K562 (cell line): ENCODE results near the gene MIEN1. TPM values are rescaled to one million over a fixed set of nuclear protein-coding genes. Genes with fewer than 3 reads are reported as not detected.

Experiments used
- ATAC-seq: fragments of 200-7000 bp; cut with Tn5 transposase; 3 replicates; pipeline ENCODE4 v1.9.1; 2020; ENCODE audit warnings: moderate library complexity
- BruUV-seq: library from RNA; stranded (reverse); fragments of 400-500 nt; replicated peaks from 2 replicates; lab custom pipeline; 2021; lab: Mats Ljungman, UMichigan
- CTCF ChIA-PET: fragments of 300-600 bp; formaldehyde crosslinking; extraction: SDS; loops from one replicate; lab custom pipeline; 2021; ENCODE audit warnings: low intra/inter-chr PET ratio; lab: Yijun Ruan, JAX
- POLR2A ChIA-PET: fragments of 300-600, 350-650 bp; sonication (Branson Sonifier 250); formaldehyde crosslinking; extraction: SDS; loops from one replicate; lab custom pipeline; 2021; ENCODE audit warnings: antibody characterized with exemption, inconsistent platforms; lab: Yijun Ruan, JAX
- DNase-seq, 4 experiments: peaks; one replicate each; pipeline versions ENCODE4 v3.0.0 to v3.0.0-alpha.2; 2011 to 2018; ENCODE audit warnings: low spot score in 3 of 4, mixed read lengths in 3 of 4; ENCODE audit errors: extremely low read depth in 1 of 4
- FAIRE-seq: peaks from 2 replicates; lab custom pipeline; 2011; peaks lifted over from hg19 to GRCh38; lab: Jason Lieb, UNC
- H2AFZ ChIP-seq: 2 replicates; pipeline ENCODE4 v1.6.0; 2011; ENCODE audit warnings: low read depth, low read length, control low read depth, inconsistent platforms
- H3K27ac ChIP-seq: fragments of 200-600 bp; 3 replicates; pipeline ENCODE4 v1.8.0; 2011; ENCODE audit warnings: low read depth, mild to moderate bottlenecking, control low read depth, inconsistent platforms, low read length, moderate library complexity, mixed read lengths; ENCODE audit errors: extremely low read depth
- H3K27me3 ChIP-seq, 2 experiments: fragments of 300-600 bp in 1 of 2; 2 replicates in 1 of 2; 3 replicates in 1 of 2; pipeline versions ENCODE4 v1.6.0 to v1.8.0; 2011; ENCODE audit warnings: inconsistent platforms in 2 of 2, low read length in 2 of 2, mild to moderate bottlenecking in 1 of 2, mixed read lengths in 1 of 2, moderate library complexity in 1 of 2; ENCODE audit not compliant: control insufficient read depth in 2 of 2, insufficient read depth in 2 of 2
- H3K36me3 ChIP-seq: fragments of 300-600 bp; 3 replicates; pipeline ENCODE4 v1.8.0; 2011; ENCODE audit warnings: mild to moderate bottlenecking, low read length, inconsistent platforms; ENCODE audit not compliant: control insufficient read depth, insufficient read depth
- H3K4me1 ChIP-seq, 2 experiments: fragments of 200-600 bp in 1 of 2; replicated peaks in 1 of 2; 2 replicates in 1 of 2; 3 replicates in 1 of 2; pipeline versions ENCODE4 v1.5.1 to v1.8.0; 2011; ENCODE audit warnings: inconsistent platforms in 2 of 2, low read length in 2 of 2, mild to moderate bottlenecking in 1 of 2, mixed read lengths in 1 of 2, moderate library complexity in 1 of 2; ENCODE audit not compliant: control insufficient read depth in 2 of 2, insufficient read depth in 2 of 2
- H3K4me2 ChIP-seq: 2 replicates; pipeline ENCODE4 v1.6.1; 2011; ENCODE audit warnings: low read length, control low read depth, inconsistent platforms, mixed read lengths; ENCODE audit not compliant: insufficient read depth
- H3K4me3 ChIP-seq: fragments of 200-600 bp; sonication (generic), shearing (Covaris generic); 2 replicates; pipeline ENCODE4 v1.5.1; 2016; ENCODE audit warnings: control low read depth, inconsistent platforms
- H3K79me2 ChIP-seq: fragments of 200-600 bp; 3 replicates; pipeline ENCODE4 v1.8.0; 2011; ENCODE audit warnings: low read length, inconsistent platforms; ENCODE audit not compliant: control insufficient read depth, insufficient read depth
- H3K9ac ChIP-seq, 2 experiments: 2 replicates each; pipeline versions ENCODE4 v1.6.0 to v1.6.1; 2011; ENCODE audit warnings: low read depth in 2 of 2, low read length in 2 of 2, control low read depth in 1 of 2, inconsistent platforms in 1 of 2, mild to moderate bottlenecking in 1 of 2, mixed read lengths in 1 of 2; ENCODE audit not compliant: insufficient read depth in 1 of 2
- H3K9me1 ChIP-seq: one replicate; pipeline ENCODE4 v1.6.0; 2011; ENCODE audit warnings: inconsistent platforms, mild to moderate bottlenecking, low read length, moderate library complexity; ENCODE audit not compliant: control insufficient read depth, insufficient read depth
- H3K9me3 ChIP-seq: replicated peaks from 2 replicates; pipeline ENCODE4 v1.5.1; 2011; ENCODE audit warnings: low read depth, low read length, inconsistent platforms; ENCODE audit not compliant: control insufficient read depth, insufficient read depth
- H4K20me1 ChIP-seq: replicated peaks from 2 replicates; pipeline ENCODE4 v1.6.1; 2011; ENCODE audit warnings: low read length, inconsistent platforms, mixed read lengths; ENCODE audit not compliant: control insufficient read depth, insufficient read depth
- BACH1 ChIP-seq: fragments of 200-800 bp; sonication (Bioruptor generic); IDR thresholded peaks from 2 replicates; pipeline ENCODE4 v1.6.1; 2016; ENCODE audit warnings: missing genetic modification characterization, missing compliant biosample characterization
- FIP1L1 ChIP-seq: fragments of 200-400 bp; formaldehyde crosslinking; IDR thresholded peaks from 2 replicates; pipeline ENCODE4 v1.6.1; 2018; ENCODE audit warnings: mild to moderate bottlenecking, low read depth, low read length; ENCODE audit not compliant: poor library complexity, severe bottlenecking
- JUN ChIP-seq, 2 experiments: sonication (generic) in 1 of 2; formaldehyde crosslinking in 1 of 2; IDR thresholded peaks; 2 replicates each; pipeline versions ENCODE4 v1.6.1 to v1.8.0; 2012 to 2022; ENCODE audit warnings: borderline replicate concordance in 2 of 2, mild to moderate bottlenecking in 2 of 2, improper control_type of control experiment in 1 of 2, low read depth in 1 of 2, low read length in 1 of 2, missing genetic modification reagents in 1 of 2
- KDM5B ChIP-seq: fragments of 200-600 bp; sonication (generic); IDR thresholded peaks from 2 replicates; pipeline ENCODE4 v1.6.1; 2012; ENCODE audit warnings: low read depth, mild to moderate bottlenecking, moderate library complexity, low read length, control low read depth, inconsistent platforms; ENCODE audit not compliant: insufficient replicate concordance
- MED1 ChIP-seq: sonication (generic); formaldehyde crosslinking; IDR thresholded peaks from 2 replicates; pipeline ENCODE4 v1.8.1; 2023; ENCODE audit warnings: missing genetic modification reagents, borderline replicate concordance
- MTA2 ChIP-seq: fragments of 450-650 bp; IDR thresholded peaks from 2 replicates; pipeline ENCODE4 v1.6.1; 2016; ENCODE audit warnings: low read depth
- MTA3 ChIP-seq: fragments of 450-650 bp; formaldehyde crosslinking; IDR thresholded peaks from 2 replicates; pipeline ENCODE4 v1.6.1; 2017; ENCODE audit warnings: mild to moderate bottlenecking, borderline replicate concordance
- NONO ChIP-seq, 2 experiments: fragments of 200-400 bp in 1 of 2; fragments of 450-650 bp in 1 of 2; formaldehyde crosslinking in 1 of 2; IDR thresholded peaks; 2 replicates each; pipeline ENCODE4 v1.6.1; 2017; ENCODE audit warnings: low read depth in 2 of 2, mild to moderate bottlenecking in 2 of 2, moderate library complexity in 2 of 2, low read length in 1 of 2
- ZBTB17 ChIP-seq: fragments of 450-650 bp; formaldehyde crosslinking; IDR thresholded peaks from 2 replicates; pipeline ENCODE4 v1.4.0; 2020; ENCODE audit warnings: mild to moderate bottlenecking
- WGBS: fragments of 100-300 bp; shearing (Covaris generic); methylation state at CpG from one replicate; pipeline ENCODE4 v1.1.6; 2016; ENCODE audit warnings: low coverage, mixed read lengths; ENCODE audit not compliant: insufficient coverage; ENCODE audit errors: missing lambda C conversion rate; 5-methylcytosine and 5-hydroxymethylcytosine counted together
- in situ Hi-C: fragments of 300-500 bp; cut with MboI; formaldehyde crosslinking; loops from 4 replicates; pipeline ENCODE4 v1.15.0; 2018; ENCODE audit warnings: inconsistent platforms, mixed read lengths
- intact Hi-C: fragments of 100-400 bp; cut with micrococcal nuclease; formaldehyde crosslinking; loops from 2 replicates; pipeline ENCODE4 v1.14.2; 2022
- polyA plus RNA-seq, 8 experiments: library from polyadenylated mRNA; depleted of rRNA in 4 of 8; stranded (reverse) in 5 of 8; unstranded in 3 of 8; fragments of >200 nt; fragmentation: Nextera tagmentation in 2 of 8; fragmentation: Illumina TruSeq in 1 of 8; extraction: Ambion mirVana in 2 of 8; extraction: Trizol in 1 of 8; gene quantifications; 2 replicates each; pipeline versions ENCODE4 v1.2.1 to v1.2.3, GENCODE V29; 2011 to 2014; ENCODE audit warnings: inconsistent platforms in 1 of 8, missing spikeins in 1 of 8
- total RNA-seq, 7 experiments: library from RNA; depleted of rRNA in 6 of 7; stranded (reverse); fragments of >200 nt in 6 of 7; fragmentation: Illumina TruSeq in 2 of 7; extraction: Trizol in 2 of 7; gene quantifications; 2 replicates each; pipeline versions ENCODE4 v1.2.1 to v1.2.3, GENCODE V29; 2011 to 2021; ENCODE audit warnings: low replicate concordance in 1 of 7
- TF ChIP-seq, protein P1 (sequence below): fragments of 250-450 bp; sonication (Bioruptor Pico); IDR thresholded peaks from 2 replicates; pipeline ENCODE4 v1.8.0; 2021; ENCODE audit warnings: moderate library complexity, mild to moderate bottlenecking, inconsistent platforms
- TF ChIP-seq, protein P2 (sequence below): fragments of 250-450 bp; sonication (Bioruptor Pico); IDR thresholded peaks from 2 replicates; pipeline ENCODE4 v1.8.0; 2022; ENCODE audit warnings: moderate library complexity, mild to moderate bottlenecking, inconsistent platforms
- TF ChIP-seq, protein P3 (sequence below): fragments of 450-650 bp; IDR thresholded peaks from 2 replicates; pipeline ENCODE4 v1.6.1; 2016; ENCODE audit warnings: missing biosample characterization, missing genetic modification characterization

The MIEN1 gene
- total and polyA plus RNA-seq, 9 of the 15 experiments (the other 6 are each of a cell fraction or from before 2014, with no cell fraction given), result 61.3 to 142 (median 78.9) TPM

DNA sequence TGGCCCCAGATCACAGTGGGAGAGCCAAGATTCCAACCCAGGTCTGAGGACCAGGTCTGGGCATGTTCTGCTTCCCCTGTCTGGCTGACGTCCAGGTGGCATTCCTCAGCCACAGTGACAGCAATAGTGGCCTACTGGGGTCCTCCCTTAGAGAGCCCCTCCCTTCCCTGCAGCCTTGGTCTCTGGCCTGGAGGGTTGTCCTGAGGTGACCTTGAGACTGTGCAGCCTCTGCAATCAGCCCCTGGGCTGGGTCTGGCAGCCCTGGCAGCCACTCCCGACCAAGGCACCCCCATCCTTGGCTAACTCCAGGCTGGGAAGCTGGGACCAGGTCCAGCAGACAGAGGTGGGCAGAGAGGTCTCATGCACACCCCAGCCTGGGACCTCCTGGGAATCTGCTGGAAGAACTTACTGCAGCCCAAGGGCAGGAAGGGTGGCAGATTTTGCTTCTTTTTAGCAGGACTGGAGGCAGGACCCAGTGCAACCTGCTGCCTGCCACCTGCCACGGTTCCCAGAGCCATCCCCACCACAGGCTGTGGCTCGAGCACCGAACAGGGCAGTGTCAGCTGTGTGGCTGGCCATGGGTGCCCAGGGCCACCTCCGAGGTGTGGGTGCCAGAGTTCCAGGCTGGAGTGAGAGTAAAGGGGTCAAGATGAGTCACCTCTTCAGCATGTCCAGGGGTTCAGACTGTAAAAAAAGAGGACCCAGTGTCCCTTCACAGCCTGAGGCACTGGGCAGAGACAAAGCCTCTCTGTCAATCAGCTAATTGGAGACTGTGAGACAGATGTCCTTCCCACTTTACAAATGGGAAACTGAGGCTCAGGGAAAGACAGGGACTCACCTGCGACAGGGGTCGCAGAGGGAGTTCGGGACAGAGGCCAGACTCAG lies 20.0 kb upstream of the MIEN1 start:
- H3K9me1 ChIP-seq, result no peaks in the 10 kb centered on the region
- ATAC-seq, result no peak
- FAIRE-seq, result no peak
- no peaks in the 10 kb centered on the region for H3K27me3 ChIP-seq
- peaks cover 9 to 49% of the 10 kb centered on the region in 2 experiments; a peak in 4 of 5 replicates for H3K4me1 ChIP-seq
- H3K79me2 ChIP-seq, result no peaks in the 10 kb centered on the region
- WGBS, result 36% methylated on average over 7 of the region's 9 CpGs
- no peaks in the 10 kb centered on the region for H3K36me3 ChIP-seq
- in situ Hi-C loops (no loop called here), intact Hi-C loops (loop anchor here (5.0 kb wide), 1 partner anchor 78 kb away; no protein-coding TSS in a partner anchor)
- no peak for TF ChIP-seq ZBTB17
- no peak for TF ChIP-seq KDM5B
- no peak for TF ChIP-seq MTA3
- TF ChIP-seq MED1, result no peak
- no peak for TF ChIP-seq JUN (IDR thresholded peaks at IDR 0.05; ENCODE audit: borderline replicate concordance, low read depth, low read length)
- no peak for TF ChIP-seq JUN (CRISPR knock-in tag; IDR thresholded peaks at IDR 0.05; ENCODE audit: borderline replicate concordance)
- no peak for TF ChIP-seq NONO (IDR thresholded peaks at IDR 0.05; ENCODE audit: low read depth in 2 of 2, low read length in 1 of 2)
- TF ChIP-seq, protein P1, sequence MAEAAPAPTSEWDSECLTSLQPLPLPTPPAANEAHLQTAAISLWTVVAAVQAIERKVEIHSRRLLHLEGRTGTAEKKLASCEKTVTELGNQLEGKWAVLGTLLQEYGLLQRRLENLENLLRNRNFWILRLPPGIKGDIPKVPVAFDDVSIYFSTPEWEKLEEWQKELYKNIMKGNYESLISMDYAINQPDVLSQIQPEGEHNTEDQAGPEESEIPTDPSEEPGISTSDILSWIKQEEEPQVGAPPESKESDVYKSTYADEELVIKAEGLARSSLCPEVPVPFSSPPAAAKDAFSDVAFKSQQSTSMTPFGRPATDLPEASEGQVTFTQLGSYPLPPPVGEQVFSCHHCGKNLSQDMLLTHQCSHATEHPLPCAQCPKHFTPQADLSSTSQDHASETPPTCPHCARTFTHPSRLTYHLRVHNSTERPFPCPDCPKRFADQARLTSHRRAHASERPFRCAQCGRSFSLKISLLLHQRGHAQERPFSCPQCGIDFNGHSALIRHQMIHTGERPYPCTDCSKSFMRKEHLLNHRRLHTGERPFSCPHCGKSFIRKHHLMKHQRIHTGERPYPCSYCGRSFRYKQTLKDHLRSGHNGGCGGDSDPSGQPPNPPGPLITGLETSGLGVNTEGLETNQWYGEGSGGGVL, result no peak
- TF ChIP-seq, protein P2, sequence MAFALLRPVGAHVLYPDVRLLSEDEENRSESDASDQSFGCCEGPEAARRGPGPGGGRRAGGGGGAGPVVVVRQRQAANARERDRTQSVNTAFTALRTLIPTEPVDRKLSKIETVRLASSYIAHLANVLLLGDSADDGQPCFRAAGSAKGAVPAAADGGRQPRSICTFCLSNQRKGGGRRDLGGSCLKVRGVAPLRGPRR, result no peak
- no peak for TF ChIP-seq BACH1 (tag)
- no peak for TF ChIP-seq MTA2
- TF ChIP-seq, protein P3, sequence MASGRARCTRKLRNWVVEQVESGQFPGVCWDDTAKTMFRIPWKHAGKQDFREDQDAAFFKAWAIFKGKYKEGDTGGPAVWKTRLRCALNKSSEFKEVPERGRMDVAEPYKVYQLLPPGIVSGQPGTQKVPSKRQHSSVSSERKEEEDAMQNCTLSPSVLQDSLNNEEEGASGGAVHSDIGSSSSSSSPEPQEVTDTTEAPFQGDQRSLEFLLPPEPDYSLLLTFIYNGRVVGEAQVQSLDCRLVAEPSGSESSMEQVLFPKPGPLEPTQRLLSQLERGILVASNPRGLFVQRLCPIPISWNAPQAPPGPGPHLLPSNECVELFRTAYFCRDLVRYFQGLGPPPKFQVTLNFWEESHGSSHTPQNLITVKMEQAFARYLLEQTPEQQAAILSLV (tag), result no peak
- TF ChIP-seq FIP1L1, result no peak
- H4K20me1 ChIP-seq, result no peaks in the 10 kb centered on the region
- H3K9ac ChIP-seq, result peak overlapping the region in 1 of 2 experiments; percentile 76; a peak in 2 of 4 replicates
- H3K4me3 ChIP-seq, result no peak overlapping the region
- H3K27ac ChIP-seq, result no peak overlapping the region
- ChIA-PET CTCF (no interaction called here), POLR2A (interaction anchor here (0.7 kb wide), 1 partner anchor 11 kb away, joined by 3 read pairs; no protein-coding TSS in a partner anchor)
- DNase-seq, result no peak
- no peaks in the 10 kb centered on the region for H3K9me3 ChIP-seq
- no TSS peak for BruUV-seq
- no peak overlapping the region for H2AFZ ChIP-seq
- no peak overlapping the region for H3K4me2 ChIP-seq
